ENCODE results near the gene SH3BP4.
A peak's percentile ranks its signal among the peaks of the same experiment; 100 is the strongest.

SH3BP4 gene

DNA sequence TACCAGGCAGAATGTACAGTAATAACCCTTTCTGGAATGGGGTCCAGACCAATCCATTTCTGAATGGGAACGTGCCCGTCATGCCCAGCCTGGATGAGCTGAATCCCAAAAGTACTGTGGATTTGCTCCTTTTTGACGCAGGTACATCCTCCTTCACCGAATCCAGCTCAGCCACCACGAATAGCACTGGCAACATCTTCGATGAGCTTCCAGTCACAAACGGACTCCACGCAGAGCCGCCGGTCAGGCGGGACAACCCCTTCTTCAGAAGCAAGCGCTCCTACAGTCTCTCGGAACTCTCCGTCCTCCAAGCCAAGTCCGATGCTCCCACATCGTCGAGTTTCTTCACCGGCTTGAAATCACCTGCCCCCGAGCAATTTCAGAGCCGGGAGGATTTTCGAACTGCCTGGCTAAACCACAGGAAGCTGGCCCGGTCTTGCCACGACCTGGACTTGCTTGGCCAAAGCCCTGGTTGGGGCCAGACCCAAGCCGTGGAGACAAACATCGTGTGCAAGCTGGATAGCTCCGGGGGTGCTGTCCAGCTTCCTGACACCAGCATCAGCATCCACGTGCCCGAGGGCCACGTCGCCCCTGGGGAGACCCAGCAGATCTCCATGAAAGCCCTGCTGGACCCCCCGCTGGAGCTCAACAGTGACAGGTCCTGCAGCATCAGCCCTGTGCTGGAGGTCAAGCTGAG, 89.6 kb downstream of the SH3BP4 start:
- no peak for DNase-seq (ENCODE audit: low spot score)

DNA sequence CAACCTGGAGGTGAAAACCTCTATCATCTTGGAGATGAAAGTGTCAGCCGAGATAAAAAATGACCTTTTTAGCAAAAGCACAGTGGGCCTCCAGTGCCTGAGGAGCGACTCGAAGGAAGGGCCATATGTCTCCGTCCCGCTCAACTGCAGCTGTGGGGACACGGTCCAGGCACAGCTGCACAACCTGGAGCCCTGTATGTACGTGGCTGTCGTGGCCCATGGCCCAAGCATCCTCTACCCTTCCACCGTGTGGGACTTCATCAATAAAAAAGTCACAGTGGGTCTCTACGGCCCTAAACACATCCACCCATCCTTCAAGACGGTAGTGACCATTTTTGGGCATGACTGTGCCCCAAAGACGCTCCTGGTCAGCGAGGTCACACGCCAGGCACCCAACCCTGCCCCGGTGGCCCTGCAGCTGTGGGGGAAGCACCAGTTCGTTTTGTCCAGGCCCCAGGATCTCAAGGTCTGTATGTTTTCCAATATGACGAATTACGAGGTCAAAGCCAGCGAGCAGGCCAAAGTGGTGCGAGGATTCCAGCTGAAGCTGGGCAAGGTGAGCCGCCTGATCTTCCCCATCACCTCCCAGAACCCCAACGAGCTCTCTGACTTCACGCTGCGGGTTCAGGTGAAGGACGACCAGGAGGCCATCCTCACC, 90.2 kb downstream of the SH3BP4 start:
- no peak for DNase-seq (ENCODE audit: low spot score)

- no peak for DNase-seq (ENCODE audit: low spot score)
Observed at GRCh38 chr2:235042576-235043515, 91.0 kb downstream of the SH3BP4 start.

DNA sequence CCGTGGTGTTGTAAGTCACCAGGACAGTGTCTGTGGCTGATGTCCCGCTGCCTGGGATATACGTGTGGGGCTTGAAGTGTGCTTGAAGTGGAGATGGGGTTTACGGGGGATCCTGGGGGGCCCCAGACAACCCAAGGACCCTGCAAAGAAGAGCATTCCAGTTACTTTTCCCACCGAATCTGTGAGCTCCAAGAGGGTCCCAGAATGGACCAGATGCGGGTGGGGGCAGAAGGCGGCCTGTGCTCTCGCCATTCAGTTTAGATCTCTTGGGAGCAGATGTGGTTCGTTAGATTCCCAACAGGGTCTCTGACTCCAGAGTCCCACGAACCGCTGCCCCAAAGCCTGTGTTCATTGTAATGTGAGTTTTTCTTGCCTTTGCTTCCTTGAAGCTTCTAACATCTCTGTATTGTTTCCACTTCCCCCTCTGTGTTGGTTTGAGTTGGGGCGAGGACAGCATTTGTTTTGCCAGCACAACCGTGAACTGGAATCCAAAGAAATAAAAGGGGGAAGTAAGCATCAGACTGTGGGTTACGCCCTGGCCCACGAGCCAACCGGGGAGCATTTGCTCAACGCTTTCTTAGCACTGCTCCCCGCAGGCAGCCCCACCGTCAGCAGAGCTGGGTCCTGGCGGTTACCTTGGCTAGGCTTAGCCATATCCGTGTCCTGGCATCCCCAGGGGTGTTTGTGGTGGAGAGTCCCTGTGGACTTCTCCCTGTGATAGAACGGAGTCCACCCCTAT, 92.1 kb downstream of the SH3BP4 start:
- DNase-seq (ENCODE audit: low spot score) = no peak

- DNase-seq (ENCODE audit: low spot score) = no peak
Observed at GRCh38 chr2:235044501-235045271, 92.9 kb downstream of the SH3BP4 start.

DNA sequence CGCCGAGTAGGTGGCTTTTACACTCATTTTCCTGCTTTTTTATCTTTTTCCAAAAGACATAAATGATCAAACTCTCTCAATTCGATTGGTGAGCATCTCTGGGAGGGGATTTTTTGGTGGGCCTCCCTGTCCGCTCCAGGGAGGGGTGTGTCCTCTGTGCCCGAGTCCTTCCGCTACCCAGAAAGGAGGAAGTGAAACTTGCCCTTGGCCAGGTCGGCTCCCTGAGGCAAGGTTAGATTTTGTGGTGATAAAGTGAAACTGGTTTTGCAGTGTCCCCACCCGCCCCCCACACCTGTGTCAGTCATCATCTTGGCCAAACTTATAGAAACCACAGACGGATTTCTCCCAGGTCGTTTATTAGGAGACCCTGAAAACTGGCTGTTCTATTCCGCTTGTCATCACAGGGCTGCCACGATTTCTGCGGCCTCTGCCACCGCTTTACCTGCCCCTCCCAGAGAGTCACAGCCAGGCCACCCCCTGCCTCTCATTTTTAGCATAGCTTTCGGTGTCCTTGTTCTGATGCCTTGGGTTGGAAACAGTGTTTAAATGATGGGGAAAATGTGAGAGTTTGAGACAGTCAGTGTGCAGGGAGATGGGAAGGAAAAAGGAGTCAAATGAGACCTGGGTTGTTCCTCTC, 93.6 kb downstream of the SH3BP4 start:
- no peak for DNase-seq (ENCODE audit: low spot score)

DNA sequence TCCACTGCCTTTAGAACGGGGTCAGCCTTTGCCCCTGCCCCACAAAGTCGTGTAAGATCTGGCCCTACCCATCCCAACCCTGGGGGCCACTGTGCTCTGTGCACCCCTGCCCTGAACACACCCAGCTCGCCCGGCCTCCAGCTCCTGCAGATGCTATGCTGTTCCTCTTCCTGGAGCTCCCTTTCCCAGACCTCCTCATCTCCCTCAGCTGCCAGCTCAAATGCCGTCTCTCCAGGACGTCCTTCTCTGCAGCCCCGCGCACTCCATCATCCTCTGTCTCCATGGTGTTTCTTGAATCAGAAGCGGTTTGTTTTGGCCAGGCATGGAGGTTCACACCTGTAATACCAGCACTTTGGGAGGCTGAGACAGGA, 94.1 kb downstream of the SH3BP4 start:
- DNase-seq (ENCODE audit: low spot score) = no peak

GRCh38 chr2:235046589-235046988, 94.8 kb downstream of the SH3BP4 start:
- DNase-seq (ENCODE audit: low spot score) = no peak

- no peak for DNase-seq (ENCODE audit: low spot score)
Observed at GRCh38 chr2:235047171-235048160, 95.6 kb downstream of the SH3BP4 start.

GRCh38 chr2:235048549-235048948, 96.7 kb downstream of the SH3BP4 start:
- no peak for DNase-seq (ENCODE audit: low spot score)

DNA sequence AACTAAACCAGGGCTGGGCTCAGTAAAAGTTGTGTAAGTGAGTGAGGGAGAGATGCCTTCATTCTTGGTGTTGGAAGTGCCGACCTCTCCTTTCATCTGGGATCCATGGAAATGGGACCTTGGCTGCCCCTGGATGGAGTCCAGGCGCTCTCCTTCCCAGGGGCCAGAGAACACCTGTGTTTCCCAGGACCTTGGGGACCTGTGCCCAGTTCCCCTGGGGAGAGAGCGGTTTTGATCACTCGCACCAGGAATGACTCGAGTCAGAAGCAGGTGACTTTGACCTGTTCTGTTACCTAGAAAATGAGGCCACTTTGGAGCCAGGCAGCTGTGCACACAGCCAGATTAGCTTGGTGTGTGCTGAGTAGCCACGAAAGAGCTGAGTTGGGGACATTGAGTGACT, 97.3 kb downstream of the SH3BP4 start:
- no peak for DNase-seq (ENCODE audit: low spot score)

DNA sequence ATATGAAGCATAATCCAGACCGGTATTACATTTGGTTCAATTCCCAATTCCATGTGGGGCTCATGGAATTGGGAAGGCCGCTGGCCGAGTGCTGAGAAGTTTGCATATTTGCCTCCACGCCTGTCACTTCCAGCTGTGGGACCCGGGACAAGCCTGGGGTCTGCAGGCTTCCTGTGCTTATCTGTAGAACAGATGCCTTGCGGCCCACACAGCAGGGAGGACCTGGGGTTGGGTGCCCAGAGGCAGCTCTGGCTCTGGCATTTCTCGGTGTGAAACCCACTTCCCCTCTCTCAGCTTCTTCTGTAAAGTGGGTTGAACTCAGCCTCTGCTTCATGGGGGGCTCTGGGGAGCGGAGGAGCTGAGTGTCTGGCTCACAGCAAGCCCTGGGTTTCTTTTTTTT, 97.9 kb downstream of the SH3BP4 start:
- DNase-seq (ENCODE audit: low spot score) = no peak

GRCh38 chr2:235050980-235051351, 99.1 kb downstream of the SH3BP4 start:
- peak; percentile 92 for DNase-seq (ENCODE audit: low spot score)

DNA sequence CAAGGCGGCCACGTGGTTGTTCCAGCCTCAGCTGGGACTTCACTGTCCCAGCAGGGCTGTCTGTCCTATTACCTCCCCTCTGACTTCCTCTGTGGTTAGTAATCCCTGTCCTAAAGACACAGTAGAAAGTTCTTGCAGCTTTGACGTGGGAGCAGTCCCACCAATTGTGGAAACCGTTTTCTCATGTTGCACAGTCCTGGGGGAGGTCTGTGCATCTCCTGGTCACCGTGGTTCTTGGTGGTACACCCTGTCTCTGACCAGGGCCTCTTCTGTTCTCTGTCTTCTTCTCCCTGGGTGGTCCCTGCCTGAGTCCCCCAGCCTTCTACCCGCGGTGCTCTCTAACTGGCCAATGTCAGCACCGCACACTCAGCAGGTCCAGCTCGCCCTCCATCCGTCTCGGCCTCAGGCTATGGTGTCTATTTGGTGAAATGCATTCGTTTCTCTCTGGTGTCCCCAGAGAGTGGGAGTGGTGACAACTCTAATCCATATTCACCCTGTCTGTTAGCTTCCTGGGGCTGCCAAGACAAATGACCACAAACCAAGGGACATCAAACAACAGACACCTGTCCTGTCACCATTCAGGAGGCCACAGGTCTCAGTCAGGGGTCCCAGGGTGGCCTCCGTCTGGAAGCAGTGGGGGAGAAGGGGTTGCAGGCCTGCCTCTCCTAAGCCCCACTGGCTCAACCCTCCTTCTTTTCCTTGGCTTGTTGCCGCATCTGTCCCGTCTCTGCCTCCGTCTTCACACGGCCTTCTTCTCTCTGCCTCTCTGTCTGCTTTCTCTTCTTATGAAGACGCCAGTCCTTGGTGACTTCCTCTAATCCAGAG, 99.8 kb downstream of the SH3BP4 start:
- DNase-seq (ENCODE audit: low spot score) = no peak

GRCh38 chr2:235052514-235053354, 100.9 kb downstream of the SH3BP4 start:
- no peak for DNase-seq (ENCODE audit: low spot score)

GRCh38 chr2:235053651-235054050, 101.8 kb downstream of the SH3BP4 start:
- no peak for DNase-seq (ENCODE audit: low spot score)

GRCh38 chr2:235054475-235054874, 102.7 kb downstream of the SH3BP4 start:
- no peak for DNase-seq (ENCODE audit: low spot score)

DNA sequence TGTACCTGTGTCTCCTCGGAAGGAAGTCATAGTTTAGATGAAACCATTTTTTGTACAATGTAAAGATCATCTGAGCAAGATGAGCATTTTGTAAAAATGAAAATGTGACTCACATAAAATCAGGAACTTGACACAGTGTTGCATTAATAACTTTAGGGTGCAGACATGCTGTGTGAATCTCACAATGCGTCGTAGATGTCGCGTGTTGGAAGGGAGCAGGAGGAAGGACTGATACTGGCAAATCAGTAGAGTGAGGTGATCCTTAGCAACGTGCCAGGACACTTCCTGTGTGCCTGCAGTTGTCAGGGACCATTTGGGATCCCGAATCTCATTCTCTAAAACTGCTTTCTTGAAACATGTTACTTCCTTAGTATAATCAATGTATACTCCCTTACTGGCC, 103.1 kb downstream of the SH3BP4 start:
- no peak for DNase-seq (ENCODE audit: low spot score)
